GM12874 (cell line): ENCODE results near the gene CAPN11.

Source experiments
- CTCF ChIP-seq: IDR thresholded peaks from 2 replicates; pipeline ENCODE4 v1.5.1; 2011; ENCODE audit warnings: low read depth, mild to moderate bottlenecking, control low read depth, low read length, moderate library complexity; ENCODE audit not compliant: insufficient read depth

Gene CAPN11

GRCh38 chr6:44230034-44230675 lies 71.5 kb downstream of the CAPN11 start:
- TF ChIP-seq CTCF = no peak

- TF ChIP-seq CTCF = no peak
Observed at GRCh38 chr6:44232676-44233566, 74.3 kb downstream of the CAPN11 start.

- no peak for TF ChIP-seq CTCF
Observed at GRCh38 chr6:44233567-44234100, 75.0 kb downstream of the CAPN11 start.
